ENCODE results near the gene RNU7-1.
A peak's percentile ranks its signal among the peaks of the same experiment; 100 is the strongest.

The RNU7-1 gene

GRCh38 chr12:6938353-6939190 is 5.0 kb upstream of the RNU7-1 start:
- DNase-seq = no peak

GRCh38 chr12:6939191-6939540 is 4.5 kb upstream of the RNU7-1 start:
- no peak for DNase-seq

GRCh38 chr12:6941267-6941666 is 2.3 kb upstream of the RNU7-1 start:
- no peak for DNase-seq

GRCh38 chr12:6941782-6942181 is 1.8 kb upstream of the RNU7-1 start:
- no peak for DNase-seq

GRCh38 chr12:6942331-6942665 is 1.3 kb upstream of the RNU7-1 start:
- no peak for DNase-seq

- DNase-seq = peak; percentile 95
Observed at GRCh38 chr12:6943389-6943721, 261 bp upstream of the RNU7-1 start.

- DNase-seq = peak; percentile 86
Observed at GRCh38 chr12:6944381-6945186, 968 bp downstream of the RNU7-1 start.

- no peak for DNase-seq
Observed at GRCh38 chr12:6945613-6946012, 2.0 kb downstream of the RNU7-1 start.

GRCh38 chr12:6946033-6946919 is 2.7 kb downstream of the RNU7-1 start:
- DNase-seq = peak; percentile 89

- DNase-seq = no peak
Observed at GRCh38 chr12:6946920-6947374, 3.3 kb downstream of the RNU7-1 start.

GRCh38 chr12:6947615-6948014 is 4.0 kb downstream of the RNU7-1 start:
- no peak for DNase-seq

GRCh38 chr12:6948873-6949594 is 5.4 kb downstream of the RNU7-1 start:
- no peak for DNase-seq

- DNase-seq = no peak
Observed at GRCh38 chr12:6950401-6950801, 6.8 kb downstream of the RNU7-1 start.

- DNase-seq = no peak
Observed at GRCh38 chr12:6950811-6951540, 7.4 kb downstream of the RNU7-1 start, which contains the start of gene PTPN6. PTPN6 (plus strand) TSS chr12:6951356; CDS start chr12:6951513, 157 bp downstream.

- no peak for DNase-seq
Observed at GRCh38 chr12:6951551-6952120, 8.0 kb downstream of the RNU7-1 start.

- no peak for DNase-seq
Observed at GRCh38 chr12:6952121-6952862, 8.7 kb downstream of the RNU7-1 start.

GRCh38 chr12:6952863-6953441 is 9.3 kb downstream of the RNU7-1 start:
- DNase-seq = no peak

GRCh38 chr12:6953442-6954315 is 10.1 kb downstream of the RNU7-1 start:
- no peak for DNase-seq

All from kidney glomerular epithelial cell (primary cell).